Measurements from ENCODE around the gene MBD5.

DNA sequence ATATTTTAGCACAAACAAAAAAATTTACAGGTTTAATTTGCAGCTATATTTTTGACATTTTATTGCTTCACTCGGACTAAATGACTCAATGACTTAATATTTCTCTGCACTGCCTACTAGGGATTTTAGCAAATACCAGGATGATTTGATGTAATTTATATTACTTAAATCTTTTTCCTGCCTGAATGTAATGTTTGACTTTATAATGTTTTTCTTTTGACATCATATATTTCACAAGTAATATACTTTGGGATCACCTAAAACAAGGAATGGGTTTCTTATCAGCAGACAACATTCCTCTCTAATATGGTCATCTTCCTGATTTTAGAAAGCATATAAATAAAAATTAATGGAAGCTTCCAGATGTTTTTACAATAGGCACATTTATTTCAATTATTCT is 370.4 kb downstream of the MBD5 start:
- TF ChIP-seq CTCF (IDR thresholded peaks at IDR 0.05): no peak
- TF ChIP-seq ZFX (IDR thresholded peaks at IDR 0.05; ENCODE audit: borderline replicate concordance): no peak
